Gastroesophageal sphincter (tissue), 3 donors: ENCODE results near the gene ZNF165.

Experiments used
- EP300 ChIP-seq: sonication (generic); formaldehyde crosslinking; IDR thresholded peaks from one replicate; pipeline ENCODE4 v1.6.1; 2017; ENCODE audit warnings: antibody characterized with exemption, mild to moderate bottlenecking
- POLR2A ChIP-seq, 2 donors: fragments of 450-650 bp; IDR thresholded peaks; one replicate each; pipeline ENCODE4 v1.6.1; 2017; ENCODE audit warnings: antibody characterized with exemption in 2 of 2, mild to moderate bottlenecking in 2 of 2, moderate library complexity in 1 of 2
- POLR2AphosphoS5 ChIP-seq: sonication (generic); formaldehyde crosslinking; IDR thresholded peaks from one replicate; pipeline ENCODE4 v1.6.1; 2017; ENCODE audit warnings: antibody characterized with exemption
- TF ChIP-seq, protein P1 (sequence below), 4 experiments: fragments of 200-600 bp in 2 of 4; fragments of 450-650 bp in 2 of 4; sonication (generic) in 1 of 4; IDR thresholded peaks; one replicate each; pipeline ENCODE4 v1.5.1; 2017 to 2019; ENCODE audit warnings: antibody characterized with exemption in 4 of 4, mild to moderate bottlenecking in 2 of 4, moderate library complexity in 2 of 4

DNA sequence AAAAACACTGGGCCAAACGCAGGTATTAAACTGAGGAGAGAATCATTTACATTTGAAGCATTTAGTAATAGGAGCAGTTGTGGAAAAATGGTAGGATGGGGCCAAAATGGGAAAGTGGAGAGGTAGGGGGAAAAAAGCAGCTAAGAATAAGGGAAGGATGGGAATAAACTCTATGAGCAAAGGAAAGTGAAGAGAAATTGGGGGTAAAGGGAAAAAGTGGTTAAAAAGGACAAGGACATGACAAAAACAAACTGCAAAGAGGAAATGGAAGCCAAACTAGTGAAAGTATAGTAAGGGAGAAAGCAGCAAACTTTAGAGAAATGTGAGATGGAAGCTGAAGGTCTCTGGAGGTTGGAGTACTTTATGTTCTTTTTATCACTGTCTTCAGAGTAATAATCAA lies 37.8 kb downstream of the ZNF165 start:
- TF ChIP-seq POLR2A (IDR thresholded peaks at IDR 0.05) (no peak), EP300 (no peak), POLR2AphosphoS5 (no peak)
- TF ChIP-seq, protein P1, sequence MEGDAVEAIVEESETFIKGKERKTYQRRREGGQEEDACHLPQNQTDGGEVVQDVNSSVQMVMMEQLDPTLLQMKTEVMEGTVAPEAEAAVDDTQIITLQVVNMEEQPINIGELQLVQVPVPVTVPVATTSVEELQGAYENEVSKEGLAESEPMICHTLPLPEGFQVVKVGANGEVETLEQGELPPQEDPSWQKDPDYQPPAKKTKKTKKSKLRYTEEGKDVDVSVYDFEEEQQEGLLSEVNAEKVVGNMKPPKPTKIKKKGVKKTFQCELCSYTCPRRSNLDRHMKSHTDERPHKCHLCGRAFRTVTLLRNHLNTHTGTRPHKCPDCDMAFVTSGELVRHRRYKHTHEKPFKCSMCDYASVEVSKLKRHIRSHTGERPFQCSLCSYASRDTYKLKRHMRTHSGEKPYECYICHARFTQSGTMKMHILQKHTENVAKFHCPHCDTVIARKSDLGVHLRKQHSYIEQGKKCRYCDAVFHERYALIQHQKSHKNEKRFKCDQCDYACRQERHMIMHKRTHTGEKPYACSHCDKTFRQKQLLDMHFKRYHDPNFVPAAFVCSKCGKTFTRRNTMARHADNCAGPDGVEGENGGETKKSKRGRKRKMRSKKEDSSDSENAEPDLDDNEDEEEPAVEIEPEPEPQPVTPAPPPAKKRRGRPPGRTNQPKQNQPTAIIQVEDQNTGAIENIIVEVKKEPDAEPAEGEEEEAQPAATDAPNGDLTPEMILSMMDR (IDR thresholded peaks at IDR 0.05) = no peak
